Measurements from ENCODE around the gene GNAL.

GNAL gene

DNA sequence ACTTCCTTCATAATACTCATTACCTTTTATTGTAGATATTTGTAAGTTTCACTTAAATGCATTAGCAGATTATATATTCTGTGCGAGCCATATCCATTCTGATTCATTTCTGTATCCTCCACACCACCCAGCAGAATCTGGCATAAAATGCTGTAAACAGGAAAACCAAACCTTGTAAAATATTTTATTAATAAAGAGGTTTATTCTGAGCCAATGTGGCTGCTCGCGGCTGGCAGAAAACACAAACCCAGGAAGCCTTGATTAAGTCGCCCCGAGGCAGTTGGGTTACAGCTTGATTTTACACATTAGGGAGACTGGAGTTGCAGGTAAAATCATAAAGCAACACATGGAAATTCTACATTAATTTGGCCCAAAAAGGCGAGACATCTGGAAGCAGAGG lies 40.5 kb downstream of the GNAL start:
- DNase-seq: no peak

DNA sequence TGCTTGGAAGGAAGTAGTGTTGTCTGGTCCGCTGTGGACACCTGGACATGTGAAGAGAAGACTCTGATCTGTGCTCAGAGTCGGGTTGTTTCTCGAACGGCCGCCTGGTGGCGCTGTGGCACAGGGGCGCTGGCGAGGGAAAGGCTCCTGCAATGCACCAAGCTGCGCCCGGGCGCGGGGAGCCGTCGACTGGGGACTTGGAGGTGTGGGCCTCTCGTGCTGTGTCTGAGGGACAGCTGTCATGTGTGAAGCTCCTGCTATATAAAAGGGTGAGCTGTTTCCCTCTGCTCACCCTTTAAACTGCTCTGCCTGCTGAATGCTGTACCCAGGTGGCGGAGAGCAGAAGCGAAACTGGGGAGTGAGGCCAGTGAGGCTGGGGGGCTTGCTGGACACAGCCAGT lies 44.0 kb downstream of the GNAL start:
- peak; percentile 56 for DNase-seq

DNA sequence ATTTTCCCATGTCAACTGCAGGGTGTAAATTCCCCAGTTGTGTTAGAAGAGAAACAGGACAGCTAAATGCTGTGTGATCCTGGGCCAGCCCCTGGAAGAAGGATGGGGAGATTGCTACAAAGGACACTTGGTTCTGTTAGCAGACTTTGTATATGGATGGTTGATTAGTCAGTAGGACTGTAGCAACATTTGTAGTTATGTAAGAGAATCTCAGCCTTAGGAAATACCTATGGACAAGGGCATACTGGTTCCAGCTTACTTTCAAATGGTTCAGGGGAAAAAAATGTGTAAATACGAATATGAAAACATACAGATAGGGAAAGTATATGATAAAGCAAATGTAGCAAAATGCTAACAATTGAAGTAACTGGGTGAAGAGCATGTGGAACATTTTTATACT lies 47.6 kb downstream of the GNAL start:
- DNase-seq: peak; percentile 38

DNA sequence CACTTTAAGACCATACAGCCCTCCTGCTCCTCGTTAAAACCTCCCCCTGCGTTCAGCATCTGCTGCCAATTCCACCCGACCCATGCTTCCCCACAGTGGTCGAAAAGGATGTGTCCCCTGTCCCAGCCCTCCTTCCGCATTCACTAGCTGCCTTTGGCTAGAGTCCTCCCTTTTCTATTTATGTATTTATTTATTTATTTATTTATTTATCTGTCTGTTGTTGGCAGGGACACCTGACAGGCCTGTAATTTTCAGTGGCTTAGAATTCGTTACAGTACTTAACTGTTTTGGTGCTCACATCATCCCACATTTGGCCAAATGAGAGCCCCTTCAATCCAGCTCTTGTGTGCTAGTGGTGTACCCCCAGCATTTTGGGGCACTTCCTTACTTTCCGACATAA lies 50.8 kb downstream of the GNAL start:
- no peak for DNase-seq

DNA sequence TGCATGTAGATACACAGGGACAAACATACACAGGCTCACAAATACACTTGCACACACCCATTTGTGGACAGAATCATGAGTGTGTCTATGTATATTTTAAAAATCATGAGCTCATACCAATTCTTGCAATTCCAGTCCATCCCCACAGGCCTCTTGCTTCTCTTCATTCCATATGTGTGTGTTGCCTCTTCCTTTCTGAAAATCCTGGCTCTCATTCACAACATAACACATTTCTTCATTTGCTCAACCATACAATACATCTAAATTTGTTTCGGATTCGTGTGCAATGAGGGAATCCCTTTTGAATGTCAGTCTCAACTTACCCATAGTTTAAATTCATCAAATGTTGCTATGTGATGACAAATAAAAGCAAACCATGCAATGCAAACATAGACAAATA lies 51.4 kb downstream of the GNAL start:
- no peak for DNase-seq

DNA sequence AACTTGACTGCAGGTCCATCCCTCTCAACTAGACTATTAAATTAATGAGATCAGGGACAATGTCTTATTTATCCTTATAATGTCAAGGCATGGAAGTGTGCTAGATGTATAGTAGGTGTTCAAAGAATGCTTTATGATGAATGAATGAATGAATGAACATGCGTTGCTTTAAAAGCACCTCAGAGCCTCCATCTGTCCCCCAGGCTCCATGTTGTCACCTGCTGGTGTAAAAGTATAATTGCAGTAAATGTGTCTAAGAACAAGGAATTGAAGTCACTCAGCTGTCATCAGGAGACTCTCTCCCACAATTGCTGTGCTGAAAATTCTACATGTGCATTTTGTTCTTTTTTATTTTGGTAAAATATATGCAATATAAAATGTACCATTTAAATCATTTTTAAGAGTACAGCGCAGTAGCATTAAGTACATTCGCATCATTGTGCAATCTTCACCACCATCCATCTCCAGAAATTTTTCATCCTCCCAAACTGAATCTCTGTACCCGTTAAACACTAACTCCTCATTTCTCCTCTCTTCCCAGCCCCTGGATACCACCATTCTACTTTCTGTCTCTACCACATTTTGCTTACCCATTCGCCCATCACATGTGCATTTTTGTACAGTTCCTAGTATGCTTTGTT lies 52.6 kb downstream of the GNAL start:
- DNase-seq: peak; percentile 15

DNA sequence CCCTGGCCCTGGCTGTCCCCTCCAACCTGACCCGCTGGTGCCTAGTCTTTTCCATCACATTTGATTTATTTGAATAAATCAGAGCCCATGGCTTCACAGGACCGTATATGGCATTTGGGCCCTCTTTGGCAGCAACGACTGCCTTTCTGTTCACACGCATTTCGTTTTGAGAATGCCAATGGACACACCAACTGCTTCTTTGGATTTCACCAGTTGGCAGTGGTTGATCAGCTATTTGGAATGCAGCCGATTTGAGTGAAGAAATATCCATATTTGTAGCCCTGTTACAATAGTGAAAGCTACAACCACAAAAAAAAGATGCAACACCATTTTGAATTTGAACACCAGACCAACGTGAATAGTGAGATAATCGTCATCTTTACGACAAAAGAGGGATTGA lies 56.5 kb downstream of the GNAL start:
- DNase-seq: no peak

DNA sequence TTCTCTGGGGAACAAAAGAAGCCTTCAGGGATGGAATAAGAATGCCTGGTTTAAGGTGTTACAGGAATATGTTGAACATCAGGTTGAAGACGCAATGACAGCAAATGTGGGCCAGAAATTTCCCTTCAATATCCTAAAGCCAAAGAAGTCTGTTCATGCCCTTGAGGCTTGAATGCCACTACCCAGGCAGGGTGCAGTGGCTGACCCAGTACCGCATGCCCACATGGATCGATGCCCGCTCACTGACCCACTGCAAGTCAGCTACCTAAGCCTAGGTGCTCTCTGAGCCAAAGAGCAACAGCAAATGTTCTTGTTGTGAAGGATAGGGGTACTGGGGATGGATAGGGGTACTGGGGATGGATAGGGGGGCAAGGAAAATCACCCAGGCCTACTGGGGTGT lies 58.2 kb downstream of the GNAL start:
- no peak for DNase-seq

DNA sequence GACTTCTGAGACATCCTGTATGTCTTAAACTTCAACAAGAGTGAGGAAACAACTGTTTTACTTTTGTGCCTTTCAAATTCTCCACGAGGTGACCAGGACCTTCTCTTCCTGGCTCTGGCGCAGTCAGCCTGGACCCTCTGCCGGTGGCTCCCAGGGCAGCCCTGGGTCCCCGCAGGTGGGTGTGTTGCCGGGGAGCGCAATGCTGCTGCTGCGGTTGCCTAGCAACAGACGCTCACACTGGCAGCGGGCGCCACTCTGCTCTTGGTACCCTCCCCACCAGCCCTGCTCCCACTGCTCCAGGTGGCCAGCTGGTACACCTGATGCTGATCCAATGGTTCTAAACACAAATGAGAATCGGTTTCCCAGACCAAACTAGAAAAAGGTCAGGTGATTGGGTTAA lies 58.7 kb downstream of the GNAL start:
- no peak for DNase-seq

DNA sequence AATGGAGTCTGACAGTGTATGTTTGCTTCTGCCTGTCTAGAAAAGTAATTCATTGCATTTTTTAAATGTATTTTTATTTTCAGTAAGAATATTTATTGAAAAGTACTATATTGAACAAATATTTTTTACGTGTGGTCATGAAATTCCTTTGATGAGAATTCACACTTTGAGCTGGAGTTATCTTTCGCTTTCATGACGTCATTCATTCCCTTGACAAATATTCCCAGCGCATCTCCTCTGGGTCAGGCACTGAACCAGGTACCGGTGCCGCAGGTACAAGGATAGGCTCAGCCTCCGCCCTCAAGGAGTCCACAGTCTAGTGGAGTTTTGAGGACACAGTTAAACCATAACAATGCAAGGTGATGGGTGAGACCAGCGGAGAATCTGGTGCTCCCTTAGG lies 60.2 kb downstream of the GNAL start:
- no peak for DNase-seq

DNA sequence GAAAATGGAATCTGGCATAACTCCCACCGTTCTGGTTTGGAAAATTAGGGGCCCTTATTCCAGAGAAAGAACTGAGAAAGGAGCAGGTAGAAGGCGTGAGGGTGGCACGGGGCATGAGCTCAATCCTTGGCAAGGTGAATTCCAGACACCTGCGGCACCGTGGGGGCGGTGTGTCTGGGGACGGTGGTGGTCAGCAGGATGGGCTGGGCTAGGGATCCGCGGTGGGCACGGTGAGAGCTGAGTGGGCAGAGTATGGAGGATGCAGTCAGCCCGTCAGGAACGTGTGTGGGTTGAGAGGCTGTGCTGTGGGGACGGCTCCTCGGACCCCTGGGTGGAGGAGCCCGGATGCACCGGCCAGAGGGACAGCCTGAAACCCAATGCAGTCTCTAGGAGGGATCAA lies 61.1 kb downstream of the GNAL start:
- DNase-seq: no peak

DNA sequence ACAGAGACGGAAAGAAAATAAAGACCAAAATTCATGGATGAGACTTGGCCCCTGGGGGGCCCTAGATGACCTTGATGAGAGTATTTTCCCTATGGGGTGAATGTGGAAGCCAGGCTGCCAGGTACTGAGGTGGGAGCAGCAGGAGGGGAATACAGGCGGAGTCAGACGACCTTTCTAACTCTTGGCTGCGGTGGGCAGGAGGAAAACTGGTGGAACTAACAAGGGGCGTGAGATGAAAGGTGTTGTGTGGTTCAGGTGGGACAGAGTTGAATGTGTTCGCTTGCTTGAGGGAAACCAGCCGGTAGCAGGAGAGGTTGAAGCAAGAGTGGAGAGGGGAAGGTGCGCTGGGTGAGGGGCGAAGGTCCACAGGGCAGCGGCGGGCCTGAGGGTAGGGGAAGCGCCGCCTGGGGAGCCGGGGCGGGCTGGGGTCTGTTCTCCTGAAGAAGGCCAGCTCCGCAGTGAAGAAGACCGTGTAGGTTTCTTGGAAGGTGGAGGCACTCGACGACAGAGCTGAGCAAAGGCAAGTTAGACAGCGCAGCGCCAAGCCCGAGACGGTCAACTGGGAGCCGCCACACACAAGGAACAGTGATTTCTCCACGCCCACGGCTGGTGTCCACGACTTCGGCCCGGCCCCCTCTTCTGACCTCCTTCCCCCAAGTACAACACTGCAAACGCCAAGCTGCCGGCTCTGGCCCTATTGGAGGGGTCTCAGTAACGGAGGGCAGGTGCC lies 61.7 kb downstream of the GNAL start:
- no peak for DNase-seq

DNA sequence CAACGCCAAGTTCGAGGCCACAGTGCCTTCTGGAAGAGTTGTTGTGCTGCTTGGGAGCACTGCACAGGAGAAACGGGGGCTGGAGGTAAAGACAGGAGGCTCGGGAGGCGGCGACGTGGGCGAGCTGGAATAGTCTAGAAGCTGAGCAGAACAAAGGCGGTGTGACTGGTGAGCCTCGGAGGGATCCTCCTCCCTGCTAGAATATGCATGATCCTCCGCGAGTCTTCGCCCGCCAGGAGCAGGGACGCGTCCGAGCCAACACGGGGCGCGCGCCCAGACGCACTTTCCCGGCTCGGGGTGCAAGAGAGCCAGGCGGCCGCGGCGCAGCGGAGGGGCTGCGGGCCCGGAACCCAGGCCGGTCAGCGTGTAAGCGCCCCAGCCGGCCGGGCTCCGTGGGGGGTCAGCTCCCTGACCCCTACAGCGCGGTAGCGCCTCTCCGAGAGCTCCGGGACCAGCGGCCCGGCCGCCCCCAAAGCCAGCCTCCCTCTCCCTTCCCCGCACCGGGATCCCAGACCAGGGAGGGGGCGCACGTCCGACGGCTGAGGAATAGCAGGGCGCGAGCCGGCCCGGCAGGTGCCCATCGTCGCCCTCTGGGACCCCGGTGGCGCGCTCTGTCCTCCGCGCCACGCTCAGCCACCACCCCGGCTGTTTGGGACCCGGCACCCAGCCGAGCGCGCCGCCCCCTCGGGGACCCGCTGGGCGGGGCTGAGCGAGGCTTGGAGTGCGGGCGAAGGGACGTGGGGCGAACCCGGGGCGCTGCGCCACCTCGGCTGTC lies 62.5 kb downstream of the GNAL start:
- DNase-seq: no peak

DNA sequence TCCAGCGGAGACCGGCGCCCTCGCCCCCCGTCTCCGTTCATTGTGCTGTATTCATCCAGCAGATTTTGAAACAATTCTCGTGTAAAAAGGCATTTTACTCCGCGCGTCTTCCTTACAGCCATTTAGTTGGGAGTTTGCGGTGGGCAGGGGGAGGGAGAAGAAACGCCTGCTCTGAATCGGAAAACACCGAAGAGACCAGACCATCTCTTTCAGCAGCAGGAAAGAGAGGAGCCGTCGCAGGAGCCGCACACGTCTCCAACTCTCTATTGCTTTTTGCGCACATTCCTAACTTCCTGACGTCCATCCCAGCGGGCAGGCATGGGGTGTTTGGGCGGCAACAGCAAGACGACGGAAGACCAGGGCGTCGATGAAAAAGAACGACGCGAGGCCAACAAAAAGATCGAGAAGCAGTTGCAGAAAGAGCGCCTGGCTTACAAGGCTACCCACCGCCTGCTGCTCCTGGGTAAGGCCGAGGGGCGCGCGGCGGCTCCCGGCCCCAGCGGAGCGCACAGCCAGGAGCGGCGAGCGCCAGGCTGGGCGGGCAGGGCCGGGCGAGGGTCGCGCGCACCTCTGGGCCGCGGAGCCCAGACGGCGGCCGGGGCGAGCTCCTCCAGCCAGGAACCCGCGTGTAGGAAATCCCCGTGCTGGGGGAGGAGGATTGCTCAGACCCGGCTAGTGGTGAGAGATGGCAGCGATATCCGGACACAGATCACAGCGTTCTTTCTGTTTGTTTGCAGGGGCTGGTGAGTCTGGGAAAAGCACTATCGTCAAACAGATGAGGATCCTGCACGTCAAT lies 63.2 kb downstream of the GNAL start:
- no peak for DNase-seq

DNA sequence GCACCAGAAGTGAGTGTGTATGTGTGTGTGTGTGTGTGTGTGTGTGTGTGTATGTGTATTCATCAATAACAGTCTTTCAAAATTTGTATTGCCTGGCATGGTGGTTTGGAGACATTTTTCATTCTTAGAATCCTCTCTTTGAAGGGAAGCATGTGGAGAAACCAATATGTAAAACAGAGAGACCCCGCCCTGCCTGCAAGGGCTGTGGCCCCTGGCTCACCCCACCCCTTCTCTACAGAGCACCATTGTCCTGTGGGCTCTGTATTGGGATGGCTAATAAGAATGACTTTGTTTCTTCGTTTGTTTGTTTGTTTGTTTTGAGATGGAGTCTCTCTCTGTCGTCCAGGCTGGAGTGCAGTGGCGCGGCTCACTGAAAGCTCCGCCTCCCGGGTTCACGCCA lies 65.9 kb downstream of the GNAL start:
- DNase-seq: no peak

DNA sequence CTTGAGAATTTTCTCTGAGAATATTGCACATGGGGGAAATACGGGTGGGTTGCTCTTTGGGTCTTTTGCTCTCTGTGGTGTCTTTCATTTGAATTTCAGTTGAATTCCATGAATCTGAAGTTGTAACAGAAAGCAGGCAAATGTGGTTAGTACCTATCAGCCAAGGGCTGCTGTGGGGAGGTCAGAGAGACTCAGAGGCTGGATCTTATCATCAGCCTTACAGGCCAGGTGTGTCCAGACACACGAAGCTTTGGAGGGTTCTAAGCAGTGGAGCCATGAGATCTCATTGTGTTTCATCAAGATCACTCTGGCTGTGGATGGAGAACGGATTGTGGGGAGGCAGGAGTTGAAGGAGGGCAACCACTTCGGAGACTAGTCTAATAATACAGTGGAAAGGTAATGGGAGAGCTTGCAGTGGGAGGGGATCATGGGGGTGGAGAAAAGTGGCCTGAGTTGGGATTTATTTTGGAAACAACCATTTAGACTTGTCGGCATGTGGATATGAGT lies 68.1 kb downstream of the GNAL start:
- no peak for DNase-seq

DNA sequence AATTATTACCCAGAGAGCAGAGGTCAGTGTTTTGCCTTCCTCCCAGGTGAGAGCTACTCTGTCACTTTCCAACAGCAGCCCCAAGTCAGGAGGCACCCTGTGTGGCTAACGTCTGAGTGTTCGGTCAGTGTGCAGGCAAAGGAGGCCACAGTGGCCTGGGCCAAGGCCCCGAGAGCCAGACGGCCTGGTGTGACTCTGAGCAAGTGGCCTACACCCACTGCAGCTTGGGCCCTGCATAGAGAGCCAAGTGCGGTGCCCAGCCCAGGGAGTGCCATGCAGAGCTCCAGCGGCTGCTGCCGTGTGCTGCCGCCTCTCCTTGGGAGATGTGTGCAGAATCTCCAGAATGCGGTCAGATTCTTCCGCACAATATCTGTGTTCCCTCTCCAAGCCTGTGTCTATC lies 70.4 kb downstream of the GNAL start:
- DNase-seq: no peak

DNA sequence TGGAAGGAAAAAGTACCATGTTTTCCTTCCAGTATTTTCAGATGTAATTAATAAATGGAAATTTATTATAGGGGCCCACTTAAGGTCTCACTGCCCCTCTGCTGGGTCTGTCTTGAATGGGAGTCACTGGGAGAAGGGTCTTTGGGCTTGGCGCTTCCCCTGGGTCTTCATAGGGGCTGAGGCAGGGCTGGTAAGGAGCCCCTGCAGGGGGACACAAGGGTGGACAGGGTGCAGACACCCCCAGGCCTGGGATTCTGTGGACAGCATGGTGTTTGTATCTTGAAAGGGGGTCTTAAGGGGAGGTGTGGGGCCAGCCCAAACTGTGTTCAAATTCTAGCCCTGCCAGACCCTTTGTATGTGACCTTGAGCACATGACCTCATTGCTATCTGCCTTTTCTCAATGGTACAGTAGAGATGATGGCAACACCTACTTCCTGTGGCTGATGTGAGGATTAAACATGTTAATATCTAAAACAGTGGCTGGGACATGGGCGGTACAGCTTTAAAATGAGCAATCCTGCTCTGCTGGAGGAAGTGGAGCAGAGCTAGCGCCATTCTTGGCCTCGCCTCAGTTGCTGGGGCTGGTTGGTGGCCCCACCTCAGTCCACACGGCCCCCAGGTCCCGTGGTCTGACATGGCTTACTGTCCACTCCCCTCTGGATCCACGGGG lies 71.6 kb downstream of the GNAL start:
- no peak for DNase-seq

DNA sequence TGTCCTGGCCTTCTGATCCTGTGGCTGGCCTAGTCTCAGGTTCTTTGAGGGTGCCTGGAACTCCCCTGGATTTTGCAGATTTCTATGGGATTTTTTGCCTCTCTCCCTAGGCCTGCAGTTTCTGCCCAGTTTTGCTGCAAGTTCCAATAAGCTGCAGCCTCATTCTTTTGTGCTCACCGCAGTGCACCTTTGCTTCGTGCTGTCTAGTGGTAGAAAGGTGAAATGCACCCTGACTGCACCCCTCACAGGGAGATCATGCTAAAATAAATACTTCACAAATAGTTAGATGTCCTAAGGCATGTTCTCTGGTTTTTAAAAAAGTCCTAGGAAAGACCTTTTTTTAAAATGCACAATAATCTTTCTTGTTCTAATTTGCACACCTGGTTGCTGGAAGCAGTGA lies 72.5 kb downstream of the GNAL start:
- no peak for DNase-seq

DNA sequence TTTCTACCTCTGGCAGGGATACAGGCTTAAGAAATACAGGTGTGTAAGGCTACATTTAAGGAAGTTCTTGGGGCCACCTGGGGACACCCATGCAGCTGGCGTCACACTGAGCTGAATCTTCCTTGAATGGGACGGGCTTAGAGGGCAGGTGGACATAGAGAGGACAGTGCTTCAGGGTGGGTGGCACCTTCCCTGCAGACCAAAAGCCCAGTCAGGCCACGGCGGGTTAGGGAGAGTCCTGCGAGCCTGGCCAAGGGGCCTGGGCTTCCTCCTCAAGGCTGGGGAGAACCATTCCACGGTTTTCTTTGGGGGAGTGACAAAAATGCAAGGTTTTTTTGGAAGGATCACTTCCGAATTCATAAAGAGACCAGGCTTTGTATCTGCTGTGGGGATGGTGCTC lies 73.4 kb downstream of the GNAL start:
- no peak for DNase-seq

DNA sequence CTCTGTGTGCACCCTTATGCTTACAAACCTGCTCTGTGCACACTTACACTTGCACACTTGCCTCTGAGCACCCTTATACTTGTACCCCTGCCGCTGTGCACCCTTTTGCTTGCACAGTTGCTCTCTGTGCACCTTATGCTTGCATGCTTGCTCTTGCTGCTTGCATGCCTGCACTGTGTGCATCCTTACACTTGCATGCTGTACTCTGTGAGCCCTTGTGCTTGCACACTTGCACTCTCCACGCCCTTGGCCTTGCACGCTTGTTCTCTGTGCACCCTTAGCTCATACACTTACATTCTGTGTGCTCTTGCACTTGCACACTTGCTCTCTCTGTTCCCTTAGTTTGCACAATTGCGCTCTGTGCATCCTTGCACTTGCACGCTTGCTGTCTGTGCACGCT lies 78.3 kb downstream of the GNAL start:
- no peak for DNase-seq

DNA sequence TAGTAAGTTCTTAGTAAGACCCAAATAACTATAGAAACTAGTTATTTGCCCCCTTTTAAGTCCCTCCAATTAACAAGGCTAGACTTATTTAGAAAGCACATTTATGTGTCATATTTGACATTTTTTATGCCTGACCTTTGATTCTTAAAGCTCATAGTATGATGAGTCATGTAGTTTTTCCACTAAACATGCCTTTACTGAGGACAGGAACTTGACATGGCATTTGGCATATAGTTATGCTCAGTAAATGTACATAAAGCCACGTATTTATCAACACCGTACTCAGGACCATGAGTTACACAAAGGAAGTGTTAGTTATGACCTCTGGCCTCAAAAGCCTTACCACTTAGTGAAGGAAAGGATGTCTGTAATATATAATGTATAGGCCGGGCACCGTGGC lies 78.9 kb downstream of the GNAL start:
- DNase-seq: no peak
